Mesendoderm (in vitro differentiated cells): ENCODE data around the gene TFPI.

Source experiments
- DNase-seq: peaks from one replicate; pipeline ENCODE4 v3.0.0; 2013
- H2AK5ac ChIP-seq: 2 replicates; pipeline ENCODE4 v1.6.1; 2013; ENCODE audit warnings: low read length, inconsistent platforms
- H2BK120ac ChIP-seq: 2 replicates; pipeline ENCODE4 v1.6.1; 2013; ENCODE audit warnings: low read depth, mild to moderate bottlenecking, low read length, moderate library complexity, mixed read lengths
- H2BK15ac ChIP-seq: replicated peaks from 2 replicates; pipeline ENCODE4 v1.6.1; 2013; ENCODE audit warnings: low read depth, mild to moderate bottlenecking, moderate library complexity
- H2BK5ac ChIP-seq: 2 replicates; pipeline ENCODE4 v1.6.1; 2013; ENCODE audit warnings: low read length, inconsistent platforms
- H3K18ac ChIP-seq: 2 replicates; pipeline ENCODE4 v1.6.1; 2013; ENCODE audit warnings: mild to moderate bottlenecking, low read length, mixed read lengths
- H3K23ac ChIP-seq: one replicate; pipeline ENCODE4 v1.6.1; 2013; ENCODE audit warnings: low read length
- H3K27ac ChIP-seq: 2 replicates; pipeline ENCODE4 v1.5.1; 2013; ENCODE audit warnings: low read depth, mild to moderate bottlenecking, inconsistent platforms, low read length, moderate library complexity
- H3K27me3 ChIP-seq: 2 replicates; pipeline ENCODE4 v1.6.1; 2013; ENCODE audit warnings: low read length, control low read depth, mild to moderate bottlenecking, inconsistent platforms; ENCODE audit not compliant: insufficient read depth, poor library complexity
- H3K36me3 ChIP-seq: 2 replicates; pipeline ENCODE4 v1.6.1; 2013; ENCODE audit warnings: low read length, inconsistent platforms; ENCODE audit not compliant: control insufficient read depth, insufficient read depth
- H3K4ac ChIP-seq: one replicate; pipeline ENCODE4 v1.6.1; 2013; ENCODE audit warnings: low read depth, mild to moderate bottlenecking, low read length, moderate library complexity
- H3K4me1 ChIP-seq: 2 replicates; pipeline ENCODE4 v1.6.1; 2013; ENCODE audit warnings: low read depth, low read length, inconsistent platforms; ENCODE audit not compliant: control insufficient read depth
- H3K4me2 ChIP-seq: 2 replicates; pipeline ENCODE4 v1.6.1; 2013; ENCODE audit warnings: low read length
- H3K4me3 ChIP-seq: 2 replicates; pipeline ENCODE4 v1.5.1; 2013; ENCODE audit warnings: mild to moderate bottlenecking, low read length
- H3K56ac ChIP-seq: one replicate; pipeline ENCODE4 v1.6.1; 2013; ENCODE audit warnings: low read length
- H3K79me1 ChIP-seq: 2 replicates; pipeline ENCODE4 v1.6.1; 2013; ENCODE audit warnings: low read length, inconsistent platforms
- H3K79me2 ChIP-seq: 2 replicates; pipeline ENCODE4 v1.6.1; 2013; ENCODE audit warnings: mild to moderate bottlenecking, low read length; ENCODE audit not compliant: control insufficient read depth, insufficient read depth
- H3K9ac ChIP-seq: 2 replicates; pipeline ENCODE4 v1.6.1; 2013; ENCODE audit warnings: low read length, inconsistent platforms
- H4K5ac ChIP-seq: one replicate; pipeline ENCODE4 v1.6.1; 2013; ENCODE audit warnings: low read length
- H4K8ac ChIP-seq: one replicate; pipeline ENCODE4 v1.6.1; 2013; ENCODE audit warnings: low read depth, mild to moderate bottlenecking, control low read depth, low read length, moderate library complexity
- WGBS: extraction: QIAGEN DNeasy Blood & Tissue Kit; methylation state at CpG from one replicate; pipeline ENCODE4 v1.1.7; 2013; ENCODE audit warnings: low lambda C conversion rate, missing lambda C conversion rate; ENCODE audit not compliant: insufficient coverage; ENCODE audit errors: extremely low coverage; 5-methylcytosine and 5-hydroxymethylcytosine counted together

The TFPI gene

DNA sequence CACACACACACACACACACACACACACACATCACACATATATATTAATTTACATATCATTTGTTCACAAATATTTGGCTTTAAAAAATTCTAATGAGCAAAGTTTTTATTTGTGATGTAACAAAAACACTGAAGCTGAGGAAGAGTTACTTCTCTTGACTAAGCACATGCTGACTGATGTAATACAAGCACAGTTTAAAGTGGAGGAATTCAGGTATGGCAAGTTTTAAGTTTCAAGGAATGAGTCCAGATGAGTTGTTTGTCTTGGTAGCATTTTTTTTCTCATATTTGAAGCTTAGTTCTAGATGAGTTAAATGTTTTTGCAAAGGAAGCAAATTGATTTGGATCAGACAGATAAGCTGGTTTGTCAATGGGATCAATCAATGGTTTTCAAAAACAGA, 86.0 kb downstream of the TFPI start:
- H4K5ac ChIP-seq = no peak overlapping the region
- no peaks in the 10 kb centered on the region for H3K79me2 ChIP-seq
- no peak overlapping the region for H2BK5ac ChIP-seq
- no peak overlapping the region for H3K23ac ChIP-seq
- H3K36me3 ChIP-seq = no peaks in the 10 kb centered on the region
- H2BK120ac ChIP-seq = no peak overlapping the region
- no peaks in the 10 kb centered on the region for H3K79me1 ChIP-seq
- no peak overlapping the region for H2BK15ac ChIP-seq
- no peak overlapping the region for H3K56ac ChIP-seq
- peak; percentile 13 for DNase-seq
- H3K27ac ChIP-seq = no peak overlapping the region
- no peaks in the 10 kb centered on the region for H3K27me3 ChIP-seq
- no peaks in the 10 kb centered on the region for H3K4me1 ChIP-seq
- no peak overlapping the region for H4K8ac ChIP-seq
- no peak overlapping the region for H3K4ac ChIP-seq
- no peak overlapping the region for H3K18ac ChIP-seq
- no peak overlapping the region for H2AK5ac ChIP-seq
- H3K4me2 ChIP-seq = no peak overlapping the region
- no peak overlapping the region for H3K9ac ChIP-seq
- no peak overlapping the region for H3K4me3 ChIP-seq

DNA sequence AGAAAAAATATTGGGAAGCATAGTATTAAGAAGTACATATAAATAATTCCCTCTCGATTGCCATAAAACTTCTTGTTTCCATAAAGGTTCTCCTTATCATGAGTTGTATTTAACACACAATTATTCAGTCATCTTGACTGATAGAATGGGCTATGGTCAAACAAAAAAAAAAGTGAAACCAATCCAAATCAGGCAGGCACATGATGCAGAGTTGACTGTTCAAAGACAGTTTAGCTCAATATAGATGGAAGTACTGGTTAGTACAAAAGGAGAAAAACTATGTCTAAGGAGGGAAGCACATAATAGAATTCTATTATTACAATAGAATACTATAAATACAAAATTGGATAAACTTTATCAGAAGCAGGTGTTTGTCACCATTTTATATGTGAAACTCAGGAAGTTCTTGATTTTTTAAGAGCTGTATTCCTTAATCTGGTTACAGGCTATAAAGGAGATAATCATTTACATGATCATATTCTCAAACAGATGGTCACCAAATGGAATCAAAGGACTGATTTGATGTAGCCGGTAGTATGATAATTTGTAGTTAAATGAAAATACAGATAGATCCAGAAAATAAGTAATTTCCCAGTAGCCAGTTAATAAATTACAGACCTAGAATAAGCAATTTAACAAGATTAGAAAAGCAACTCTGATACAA, 88.0 kb downstream of the TFPI start:
- Histone ChIP-seq H3K4me1 (no peaks in the 10 kb centered on the region), H4K5ac (no peak overlapping the region), H3K27ac (no peak overlapping the region), H2AK5ac (no peak overlapping the region), H3K4me3 (no peak overlapping the region), H2BK15ac (no peak overlapping the region), H3K4me2 (no peak overlapping the region), H3K79me1 (no peaks in the 10 kb centered on the region), H3K36me3 (no peaks in the 10 kb centered on the region), H3K27me3 (no peaks in the 10 kb centered on the region), H3K79me2 (no peaks in the 10 kb centered on the region), H3K18ac (no peak overlapping the region), H4K8ac (no peak overlapping the region), H3K56ac (no peak overlapping the region), H3K9ac (no peak overlapping the region), H3K4ac (no peak overlapping the region), H3K23ac (no peak overlapping the region), H2BK120ac (no peak overlapping the region), H2BK5ac (no peak overlapping the region)
- no peak for DNase-seq
- no CpG with 5 or more reads among the region's 2 CpGs for WGBS

- Histone ChIP-seq H3K27ac (no peak overlapping the region), H3K4me3 (no peak overlapping the region), H3K4me1 (no peaks in the 10 kb centered on the region), H4K8ac (no peak overlapping the region), H3K23ac (no peak overlapping the region), H3K56ac (no peak overlapping the region), H3K36me3 (no peaks in the 10 kb centered on the region), H3K18ac (no peak overlapping the region), H2BK15ac (no peak overlapping the region), H4K5ac (no peak overlapping the region), H3K9ac (no peak overlapping the region), H2AK5ac (no peak overlapping the region), H2BK120ac (no peak overlapping the region), H3K27me3 (no peaks in the 10 kb centered on the region), H2BK5ac (no peak overlapping the region), H3K79me2 (no peaks in the 10 kb centered on the region), H3K4me2 (no peak overlapping the region), H3K79me1 (no peaks in the 10 kb centered on the region), H3K4ac (no peak overlapping the region)
- whole genome bisulfite sequencing = no CpG with 5 or more reads among the region's 4 CpGs
- no peak for DNase-seq
These were observed 91.4 kb downstream of the TFPI start for GRCh38 chr2:187462839-187463238.

DNA sequence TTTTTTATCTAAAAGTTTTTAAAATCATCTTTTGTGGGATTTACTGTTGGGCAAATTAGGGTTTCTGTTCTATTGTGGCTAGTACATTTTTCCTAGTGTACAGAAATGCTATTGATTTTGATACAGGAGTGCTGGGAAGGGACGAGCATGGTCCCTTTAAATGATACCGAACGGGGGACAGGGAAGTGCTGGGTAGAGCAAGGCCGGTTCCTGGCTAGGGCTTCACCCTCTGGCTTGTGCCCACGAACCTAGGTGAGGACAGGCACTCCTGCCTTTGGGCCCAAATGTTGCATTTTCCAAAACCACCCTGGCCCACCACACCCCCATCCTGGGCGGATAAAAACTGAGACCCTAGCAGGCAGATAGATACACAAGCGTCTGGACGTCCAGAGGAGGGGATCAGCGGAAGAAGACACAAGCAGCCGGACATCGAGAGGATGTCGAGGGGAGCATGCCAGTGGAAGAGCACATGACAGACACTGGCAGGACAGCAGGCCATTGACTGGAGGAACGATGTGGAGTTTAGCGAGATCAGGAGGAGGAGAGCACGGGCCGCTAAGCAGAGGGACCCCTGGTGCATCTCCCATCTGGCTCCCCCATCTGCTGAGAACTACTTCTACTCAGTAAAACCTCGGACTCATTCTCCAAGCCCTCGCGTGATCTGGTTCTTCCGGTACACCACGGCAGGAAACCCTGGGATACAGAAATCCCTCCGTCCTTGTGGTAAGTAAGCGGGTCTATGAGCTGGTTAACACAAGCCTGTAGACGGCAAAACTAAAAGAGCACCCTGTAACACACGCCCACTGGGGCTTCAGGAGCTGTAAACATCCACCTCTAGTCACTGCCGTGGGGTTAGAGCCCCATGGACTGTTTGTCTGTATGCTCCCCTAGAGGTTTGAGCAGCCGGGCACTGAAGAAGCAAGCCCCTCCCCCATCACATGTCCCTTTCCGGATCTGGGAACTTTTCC, 92.7 kb downstream of the TFPI start:
- H2BK120ac ChIP-seq = no peak overlapping the region
- H3K4me3 ChIP-seq = no peak overlapping the region
- H2BK5ac ChIP-seq = no peak overlapping the region
- no peak overlapping the region for H3K56ac ChIP-seq
- no peak overlapping the region for H4K5ac ChIP-seq
- H3K79me1 ChIP-seq = no peaks in the 10 kb centered on the region
- no peaks in the 10 kb centered on the region for H3K79me2 ChIP-seq
- no peak overlapping the region for H3K23ac ChIP-seq
- no peak overlapping the region for H3K27ac ChIP-seq
- H3K9ac ChIP-seq = no peak overlapping the region
- no peak overlapping the region for H3K18ac ChIP-seq
- WGBS = no CpG with 5 or more reads among the region's 28 CpGs
- H2BK15ac ChIP-seq = no peak overlapping the region
- H3K36me3 ChIP-seq = no peaks in the 10 kb centered on the region
- no peak overlapping the region for H3K4me2 ChIP-seq
- H3K4me1 ChIP-seq = no peaks in the 10 kb centered on the region
- DNase-seq = no peak
- no peak overlapping the region for H4K8ac ChIP-seq
- H2AK5ac ChIP-seq = no peak overlapping the region
- no peaks in the 10 kb centered on the region for H3K27me3 ChIP-seq
- H3K4ac ChIP-seq = no peak overlapping the region

- Histone ChIP-seq H3K23ac (no peak overlapping the region), H2BK15ac (no peak overlapping the region), H4K5ac (no peak overlapping the region), H3K27ac (no peak overlapping the region), H3K9ac (no peak overlapping the region), H3K4me1 (no peaks in the 10 kb centered on the region), H4K8ac (no peak overlapping the region), H3K36me3 (no peaks in the 10 kb centered on the region), H3K27me3 (no peaks in the 10 kb centered on the region), H3K56ac (no peak overlapping the region), H3K79me2 (no peaks in the 10 kb centered on the region), H3K4me3 (no peak overlapping the region), H3K4ac (no peak overlapping the region), H2AK5ac (no peak overlapping the region), H3K79me1 (no peaks in the 10 kb centered on the region), H2BK120ac (no peak overlapping the region), H3K18ac (no peak overlapping the region), H3K4me2 (no peak overlapping the region), H2BK5ac (no peak overlapping the region)
- DNase-seq = no peak
- no CpG with 5 or more reads among the region's 2 CpGs for WGBS
These were observed 95.0 kb downstream of the TFPI start for GRCh38 chr2:187459256-187459655.
